Esophagus squamous epithelium (tissue), 5 donors: ENCODE results near the gene MTX1. TPM values are rescaled to one million over a fixed set of nuclear protein-coding genes. Genes with fewer than 3 reads are reported as not detected.
"Not testable (repeated sequence)": the region's sequence is repeated elsewhere in the genome, so short reads cannot be mapped to it uniquely, and the experiment has no call there.

ENCODE experiments used
- DNase-seq: peaks from one replicate; lab custom pipeline; 2025; lab: John Stamatoyannopoulos, UW
- H3K27ac ChIP-seq, 4 donors: fragments of 200-600 bp; sonication (generic); one replicate each; pipeline ENCODE4 v1.5.1; 2016 to 2019; ENCODE audit warnings: mild to moderate bottlenecking in 1 of 4
- H3K27me3 ChIP-seq, 4 donors: fragments of 200-600 bp; sonication (generic); 1 replicate in 3 of 4; 2 replicates in 1 of 4; pipeline versions ENCODE4 v1.5.1 to v1.6.0; 2017 to 2021; ENCODE audit warnings: antibody characterized with exemption in 1 of 4
- H3K36me3 ChIP-seq, 3 donors: fragments of 200-600 bp; sonication (generic); one replicate each; pipeline ENCODE4 v1.5.1; 2016 to 2019
- H3K4me1 ChIP-seq, 3 donors: fragments of 200-600 bp; sonication (generic); one replicate each; pipeline ENCODE4 v1.5.1; 2017 to 2019
- H3K4me3 ChIP-seq, 4 donors: fragments of 200-600 bp; sonication (generic); 1 replicate in 3 of 4; 2 replicates in 1 of 4; pipeline ENCODE4 v1.5.1; 2016 to 2019; ENCODE audit warnings: mild to moderate bottlenecking in 2 of 4, moderate library complexity in 1 of 4
- H3K9me3 ChIP-seq, 3 donors: fragments of 200-600 bp; sonication (generic); one replicate each; pipeline ENCODE4 v1.5.1; 2016 to 2019
- CTCF ChIP-seq, 6 experiments: fragments of 450-650 bp in 4 of 6; fragments of 200-600 bp in 2 of 6; sonication (generic) in 2 of 6; IDR thresholded peaks; one replicate each; pipeline ENCODE4 v1.5.1; 2016 to 2019; ENCODE audit warnings: antibody characterized with exemption in 6 of 6, mild to moderate bottlenecking in 4 of 6, moderate library complexity in 4 of 6
- POLR2A ChIP-seq, 4 donors: fragments of 450-650 bp; IDR thresholded peaks; one replicate each; pipeline ENCODE4 v1.6.1; 2017; ENCODE audit warnings: antibody characterized with exemption in 4 of 4, mild to moderate bottlenecking in 4 of 4, moderate library complexity in 3 of 4
- WGBS, 2 donors: methylation state at CpG; one replicate each; pipeline ENCODE4 v1.1.5; 2018; 5-methylcytosine and 5-hydroxymethylcytosine counted together
- intact Hi-C: fragments of 100-400 bp; cut with DNase I; formaldehyde crosslinking; loops from one replicate; pipeline ENCODE4 v1.15.0; 2022
- total RNA-seq, 4 donors: library from RNA; depleted of rRNA; stranded (reverse); fragments of >200 nt; gene quantifications; one replicate each; pipeline ENCODE4 v1.1.0, GENCODE V29; 2016
- donor health status: DM: yes; HTN: yes; CAD: no.

The MTX1 gene
- total RNA-seq, 4 donors from 2014 or later = 34.0 to 59.1 (median 42.9) TPM

GRCh38 chr1:155232001-155232978, 23.8 kb downstream of the MTX1 start:
- H3K27me3 ChIP-seq, H3K4me3 ChIP-seq, DNase-seq, H3K9me3 ChIP-seq, intact Hi-C loops: not testable (repeated sequence)
- peaks cover 6 to 23% (median 12%) of the 10 kb centered on the region in 3 donors for H3K36me3 ChIP-seq
- peak overlapping the region in 2 of 4 donors; percentile 39 to 55 for H3K27ac ChIP-seq
- peaks cover 0 to 20% (median 10%) of the 10 kb centered on the region in 3 donors for H3K4me1 ChIP-seq
- WGBS, 2 donors = 44 to 72% methylated on average over 3 to 9 of the region's 13 CpGs

GRCh38 chr1:155233502-155233901, 25.0 kb downstream of the MTX1 start:
- WGBS, 2 donors = 100% methylated on average over 1 of the region's 5 CpGs; no CpG with 5 or more reads in 1 of the 2 donors
- H3K4me3 ChIP-seq, H3K27me3 ChIP-seq, H3K9me3 ChIP-seq, intact Hi-C loops, H3K27ac ChIP-seq, DNase-seq: not testable (repeated sequence)
- H3K36me3 ChIP-seq = peaks cover 6 to 32% (median 16%) of the 10 kb centered on the region in 3 donors
- H3K4me1 ChIP-seq = peaks cover 0 to 19% (median 4%) of the 10 kb centered on the region in 3 donors

DNA sequence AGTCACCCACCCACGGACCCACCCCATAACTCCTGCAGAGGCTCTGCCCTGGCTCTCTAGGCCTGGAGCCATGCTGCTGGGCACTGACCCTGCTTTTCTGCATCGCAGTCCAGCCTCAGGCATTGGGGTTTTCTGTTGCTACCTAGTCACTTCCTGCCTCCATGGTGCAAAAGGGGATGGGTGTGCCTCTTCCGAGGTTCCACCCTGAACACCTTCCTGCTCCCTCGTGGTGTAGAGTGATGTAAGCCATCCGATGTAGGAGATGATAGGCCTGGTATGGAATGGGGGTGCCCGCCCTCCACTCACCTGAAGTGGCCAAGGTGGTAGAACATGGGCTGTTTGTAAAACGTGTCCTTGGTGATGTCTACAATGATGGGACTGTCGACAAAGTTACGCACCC, 26.9 kb downstream of the MTX1 start:
- H3K9me3 ChIP-seq, H3K27me3 ChIP-seq, H3K4me3 ChIP-seq, intact Hi-C loops, H3K27ac ChIP-seq, DNase-seq: not testable (repeated sequence)
- Histone ChIP-seq H3K36me3 (peaks cover 6 to 44% (median 16%) of the 10 kb centered on the region in 3 donors), H3K4me1 (peaks cover 0 to 37% (median 9%) of the 10 kb centered on the region in 3 donors)
- WGBS, 2 donors = 100% methylated on average over 3 of the region's 9 CpGs; no CpG with 5 or more reads in 1 of the 2 donors

DNA sequence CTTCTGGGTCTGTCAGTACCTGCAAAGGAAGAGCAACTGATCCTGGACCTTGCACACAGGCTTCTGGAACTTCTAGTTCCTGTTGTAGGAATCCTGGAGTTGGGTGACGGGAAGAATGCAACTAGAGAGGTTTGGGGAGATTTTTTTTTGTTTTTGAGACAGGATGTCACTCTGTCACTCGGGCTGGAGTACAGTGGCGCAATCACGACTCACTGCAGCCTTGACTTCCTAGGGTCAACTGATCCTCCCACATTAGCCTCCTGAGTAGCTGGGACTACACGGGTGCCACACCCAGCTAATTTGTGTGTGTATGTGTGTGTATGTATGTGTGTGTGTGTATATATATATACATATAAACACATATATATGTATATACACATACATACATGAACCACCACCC, 28.0 kb downstream of the MTX1 start:
- Histone ChIP-seq H3K4me1 (peaks cover 0 to 48% (median 15%) of the 10 kb centered on the region in 3 donors), H3K36me3 (peaks cover 6 to 44% (median 16%) of the 10 kb centered on the region in 3 donors), H3K9me3 (no peaks in the 10 kb centered on the region), H3K4me3 (no peak overlapping the region), H3K27ac (no peak overlapping the region), H3K27me3 (no peaks in the 10 kb centered on the region)
- intact Hi-C loops = no loop called here
- 62 to 79% methylated on average over 5 of the region's 5 CpGs for WGBS, 2 donors
- no peak for DNase-seq
- TF ChIP-seq POLR2A (IDR thresholded peaks at IDR 0.05) = no peak
- TF ChIP-seq CTCF (IDR thresholded peaks at IDR 0.05) = no peak

DNA sequence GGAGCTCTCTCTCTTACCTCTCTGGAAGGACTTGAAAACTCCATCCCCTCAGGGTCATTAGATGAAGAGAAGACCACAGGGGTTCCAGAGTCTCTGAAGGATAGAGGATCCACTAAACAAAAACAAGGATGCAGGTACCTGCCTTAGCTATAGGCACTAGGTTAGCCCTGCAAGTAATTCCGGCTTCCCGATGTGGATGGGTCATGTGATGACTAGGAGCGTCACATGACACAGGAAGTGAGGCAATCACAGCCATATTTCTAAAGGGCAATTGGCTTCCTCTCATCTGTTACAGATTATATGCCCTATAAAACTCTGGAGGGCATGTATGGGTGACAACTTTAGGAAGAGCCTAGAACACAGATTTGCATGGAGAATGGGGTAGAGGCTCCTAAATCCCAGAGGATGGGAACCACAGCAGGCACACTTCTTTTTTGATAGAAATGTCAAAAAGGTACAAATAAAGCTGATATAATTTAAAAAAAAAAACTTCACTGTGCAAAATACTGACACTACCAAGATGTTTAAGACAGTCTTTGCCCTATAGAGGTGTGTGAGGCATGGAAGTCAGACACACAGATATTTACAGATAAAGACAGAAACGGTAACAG, 32.7 kb downstream of the MTX1 start:
- TF ChIP-seq CTCF (IDR thresholded peaks at IDR 0.05) = peak in 1 of 6 experiments; percentile 19
- TF ChIP-seq POLR2A (IDR thresholded peaks at IDR 0.05) = no peak
- Histone ChIP-seq H3K36me3 (peaks cover 4 to 32% (median 13%) of the 10 kb centered on the region in 3 donors), H3K9me3 (no peaks in the 10 kb centered on the region), H3K27ac (peak overlapping the region; percentile 37 to 70 (median 44)), H3K4me3 (peak overlapping the region; percentile 20 to 63 (median 36)), H3K4me1 (peaks cover 2 to 73% (median 34%) of the 10 kb centered on the region in 3 donors), H3K27me3 (no peaks in the 10 kb centered on the region)
- no peak for DNase-seq
- 17 to 20% methylated on average over 3 to 4 of the region's 4 CpGs for WGBS, 2 donors
- intact Hi-C loops = loop anchor here (5.0 kb wide), 1 partner anchor 34 kb away; the partner anchor contains the start of genes MTX1 and THBS3

- no peaks in the 10 kb centered on the region for H3K27me3 ChIP-seq
- intact Hi-C loops = loop anchor here (5.0 kb wide), 1 partner anchor 35 kb away; the partner anchor contains the start of genes MTX1 and THBS3
- DNase-seq = no peak
- peaks cover 2 to 73% (median 34%) of the 10 kb centered on the region in 3 donors for H3K4me1 ChIP-seq
- WGBS, 2 donors = 52 to 59% methylated on average over 4 of the region's 4 CpGs
- peak overlapping the region; percentile 37 to 70 (median 44) for H3K27ac ChIP-seq
- TF ChIP-seq POLR2A (IDR thresholded peaks at IDR 0.05) (no peak), CTCF (IDR thresholded peaks at IDR 0.05) (no peak)
- H3K36me3 ChIP-seq = peaks cover 0 to 26% (median 6%) of the 10 kb centered on the region in 3 donors
- no peaks in the 10 kb centered on the region for H3K9me3 ChIP-seq
- H3K4me3 ChIP-seq = no peak overlapping the region
Measured at GRCh38 chr1:155241841-155242264, 33.4 kb downstream of the MTX1 start.
